SK-N-SH (cell line): ENCODE measurements around the gene SUV39H2. TPM values are rescaled to one million over a fixed set of nuclear protein-coding genes. Genes with fewer than 3 reads are reported as not detected.

Source experiments
- CTCF ChIA-PET: fragments of 300-600, 350-600 bp; formaldehyde crosslinking; extraction: SDS; loops from one replicate; lab custom pipeline; 2021; lab: Yijun Ruan, JAX
- POLR2A ChIA-PET: fragments of 350-600 bp; sonication (Branson Sonifier 250); formaldehyde crosslinking; extraction: SDS; loops from one replicate; lab custom pipeline; 2020; ENCODE audit warnings: antibody characterized with exemption, inconsistent platforms; lab: Yijun Ruan, JAX
- DNase-seq: peaks from one replicate; pipeline ENCODE4 v3.0.0; 2012
- H2AFZ ChIP-seq: fragments of 200-600 bp; sonication (generic); 2 replicates; pipeline ENCODE4 v1.8.1; 2016; ENCODE audit warnings: antibody characterized with exemption, mild to moderate bottlenecking, low read depth
- H3F3A ChIP-seq: fragments of 200-600 bp; sonication (generic); replicated peaks from 2 replicates; pipeline ENCODE3; 2016; ENCODE audit warnings: antibody characterized with exemption, mild to moderate bottlenecking; ENCODE audit not compliant: insufficient read depth
- H3K27ac ChIP-seq, 2 experiments: fragments of 200-500 bp in 1 of 2; fragments of 200-600 bp in 1 of 2; sonication (Bioruptor generic) in 1 of 2; sonication (generic), shearing (Covaris generic) in 1 of 2; 2 replicates each; pipeline versions ENCODE4 v1.5.1 to v1.6.1; 2014 to 2016; ENCODE audit warnings: low read depth in 2 of 2, inconsistent platforms in 1 of 2, low read length in 1 of 2, mild to moderate bottlenecking in 1 of 2, mixed read lengths in 1 of 2
- H3K27me3 ChIP-seq: fragments of 200-600 bp; sonication (generic), shearing (Covaris generic); 2 replicates; pipeline ENCODE4 v1.6.1; 2016; ENCODE audit warnings: mixed run types; ENCODE audit not compliant: insufficient read depth
- H3K36me3 ChIP-seq, 2 experiments: fragments of 200-500 bp in 1 of 2; fragments of 200-600 bp in 1 of 2; sonication (Bioruptor generic) in 1 of 2; sonication (generic) in 1 of 2; replicated peaks in 1 of 2; 2 replicates each; pipeline versions ENCODE3 to v1.5.1; 2014 to 2016; ENCODE audit warnings: low read length in 1 of 2, mild to moderate bottlenecking in 1 of 2; ENCODE audit not compliant: insufficient read depth in 2 of 2, control insufficient read depth in 1 of 2
- H3K4me1 ChIP-seq, 2 experiments: fragments of 200-500 bp in 1 of 2; fragments of 200-600 bp in 1 of 2; sonication (Bioruptor generic) in 1 of 2; sonication (generic), shearing (Covaris generic) in 1 of 2; 2 replicates each; pipeline versions ENCODE4 v1.5.1 to v1.6.1; 2014 to 2016; ENCODE audit warnings: low read depth in 1 of 2, low read length in 1 of 2, mixed run types in 1 of 2; ENCODE audit not compliant: insufficient read depth in 2 of 2, control insufficient read depth in 1 of 2
- H3K4me2 ChIP-seq: fragments of 200-600 bp; sonication (generic), shearing (Covaris generic); 2 replicates; pipeline ENCODE4 v1.6.1; 2017; ENCODE audit warnings: mixed run types
- H3K4me3 ChIP-seq, 2 experiments: fragments of 200-500 bp in 1 of 2; fragments of 200-600 bp in 1 of 2; sonication (Bioruptor generic) in 1 of 2; sonication (generic), shearing (Covaris generic) in 1 of 2; 2 replicates each; pipeline versions ENCODE4 v1.5.1 to v1.8.1; 2014 to 2016; ENCODE audit warnings: low read depth in 2 of 2, inconsistent platforms in 1 of 2, low read length in 1 of 2, mild to moderate bottlenecking in 1 of 2, mixed read lengths in 1 of 2, moderate library complexity in 1 of 2
- H3K79me2 ChIP-seq: fragments of 200-600 bp; sonication (generic); 2 replicates; pipeline ENCODE4 v1.8.1; 2017; ENCODE audit warnings: mild to moderate bottlenecking; ENCODE audit not compliant: insufficient read depth
- H3K9ac ChIP-seq: fragments of 200-600 bp; sonication (generic); 2 replicates; pipeline ENCODE4 v1.6.1; 2017; ENCODE audit warnings: mixed run types
- H3K9me2 ChIP-seq: fragments of 200-600 bp; sonication (generic); 2 replicates; pipeline ENCODE4 v1.6.1; 2017; ENCODE audit warnings: mixed run types
- H3K9me3 ChIP-seq: fragments of 200-600 bp; sonication (generic); 2 replicates; pipeline ENCODE4 v1.6.1; 2017; ENCODE audit warnings: mixed run types, mild to moderate bottlenecking, moderate library complexity
- H4K20me1 ChIP-seq: fragments of 200-600 bp; sonication (generic); 2 replicates; pipeline ENCODE4 v1.6.1; 2017; ENCODE audit warnings: mild to moderate bottlenecking, mixed run types; ENCODE audit not compliant: insufficient read depth
- CHD2 ChIP-seq: fragments of 150-350 bp; IDR thresholded peaks from 2 replicates; pipeline ENCODE4 v1.6.1; 2018; ENCODE audit warnings: low read length; ENCODE audit not compliant: partially characterized antibody
- CTCF ChIP-seq: fragments of 200-600 bp; sonication (generic); IDR thresholded peaks from 2 replicates; pipeline ENCODE4 v1.6.1; 2017; ENCODE audit warnings: antibody characterized with exemption, mild to moderate bottlenecking, moderate library complexity
- EZH2phosphoT487 ChIP-seq: fragments of 200-600 bp; sonication (generic); IDR thresholded peaks from 2 replicates; pipeline ENCODE4 v1.6.1; 2017; ENCODE audit warnings: low read depth, mixed run types, mild to moderate bottlenecking, antibody characterized with exemption, moderate library complexity, borderline replicate concordance
- FOSL2 ChIP-seq: IDR thresholded peaks from 2 replicates; pipeline ENCODE4 v1.4.0; 2012; ENCODE audit warnings: low read depth, mild to moderate bottlenecking, moderate library complexity, borderline replicate concordance
- FOXJ3 ChIP-seq: sonication (generic); formaldehyde crosslinking; IDR thresholded peaks from 2 replicates; pipeline ENCODE4 v1.5.1; 2020; ENCODE audit warnings: mild to moderate bottlenecking, missing genetic modification reagents
- GABPA ChIP-seq: IDR thresholded peaks from 2 replicates; pipeline ENCODE4 v1.4.0; 2012; ENCODE audit warnings: low read depth, mild to moderate bottlenecking
- JUND ChIP-seq: IDR thresholded peaks from 2 replicates; pipeline ENCODE4 v1.4.0; 2012
- NFIC ChIP-seq: IDR thresholded peaks from 2 replicates; pipeline ENCODE4 v1.4.0; 2012; ENCODE audit warnings: borderline replicate concordance
- PBX3 ChIP-seq: IDR thresholded peaks from 2 replicates; pipeline ENCODE4; 2012
- POLR2AphosphoS5 ChIP-seq: IDR thresholded peaks from 2 replicates; pipeline ENCODE4 v1.6.1; 2012; ENCODE audit warnings: low read depth, low read length
- RAD21 ChIP-seq: IDR thresholded peaks from 2 replicates; pipeline ENCODE4 v1.6.1; 2012; ENCODE audit warnings: mild to moderate bottlenecking, low read length
- RCOR1 ChIP-seq: fragments of 150-350 bp; IDR thresholded peaks from 2 replicates; pipeline ENCODE4 v1.6.1; 2017; ENCODE audit warnings: antibody characterized with exemption, low read length
- RXRA ChIP-seq: IDR thresholded peaks from 2 replicates; pipeline ENCODE4 v1.4.0; 2012; ENCODE audit warnings: low read depth, mild to moderate bottlenecking, borderline replicate concordance
- SIN3A ChIP-seq: IDR thresholded peaks from 2 replicates; pipeline ENCODE4 v1.6.1; 2012; ENCODE audit warnings: low read depth, mild to moderate bottlenecking, low read length, moderate library complexity, borderline replicate concordance
- TCF12 ChIP-seq: IDR thresholded peaks from 2 replicates; pipeline ENCODE4 v1.4.0; 2012
- USF1 ChIP-seq: IDR thresholded peaks from 2 replicates; pipeline ENCODE4 v1.4.0; 2012; ENCODE audit warnings: low read depth, borderline replicate concordance
- USF2 ChIP-seq: fragments of 150-350 bp; IDR thresholded peaks from 2 replicates; pipeline ENCODE4 v1.6.1; 2017; ENCODE audit warnings: antibody characterized with exemption, low read length, low read depth, borderline replicate concordance
- ZBTB33 ChIP-seq: IDR thresholded peaks from 2 replicates; pipeline ENCODE4 v1.4.0; 2012; ENCODE audit warnings: low read depth, borderline replicate concordance
- WGBS: methylation state at CpG from one replicate; pipeline ENCODE4 v1.1.6; 2017; ENCODE audit warnings: low lambda C conversion rate; 5-methylcytosine and 5-hydroxymethylcytosine counted together
- polyA plus RNA-seq, 3 experiments: library from polyadenylated mRNA; depleted of rRNA; stranded (reverse); fragments of >200 nt; gene quantifications; 2 replicates each; pipeline ENCODE4 v1.2.3, GENCODE V29; 2012

The SUV39H2 gene
- polyA plus RNA-seq, 1 of the 3 experiments (the other 2 are of a cell fraction), result 4.6 TPM

- ChIA-PET CTCF (no interaction called here), POLR2A (no interaction called here)
- peaks cover 12% of the 10 kb centered on the region; the same call in 1 of the 2 replicates for H3K79me2 ChIP-seq
- no peaks in the 10 kb centered on the region for H3K4me1 ChIP-seq
- no peaks in the 10 kb centered on the region; the same call in 1 of the 2 replicates for H3K9me2 ChIP-seq
- no peak overlapping the region for H3K4me3 ChIP-seq
- H3K9ac ChIP-seq, result no peak overlapping the region
- no peak for DNase-seq
- H3F3A ChIP-seq, result peaks cover 8% of the 10 kb centered on the region
- no peak overlapping the region for H3K27ac ChIP-seq
- no peaks in the 10 kb centered on the region for H4K20me1 ChIP-seq
- peaks cover 72 to 74% of the 10 kb centered on the region in 2 experiments for H3K36me3 ChIP-seq
- TF ChIP-seq RXRA (no peak), JUND (no peak), FOXJ3 (CRISPR knock-in tag) (no peak), NFIC (no peak), PBX3 (no peak), POLR2AphosphoS5 (no peak), EZH2phosphoT487 (no peak), TCF12 (no peak), CTCF (no peak), RCOR1 (no peak), FOSL2 (no peak), GABPA (no peak), CHD2 (no peak), USF2 (no peak), USF1 (no peak), SIN3A (no peak), RAD21 (no peak), ZBTB33 (no peak)
- peaks cover 17% of the 10 kb centered on the region for H3K9me3 ChIP-seq
- no peak overlapping the region for H3K4me2 ChIP-seq
- 98% methylated on average over 3 of the region's 3 CpGs for WGBS
- no peak overlapping the region for H2AFZ ChIP-seq
- H3K27me3 ChIP-seq, result no peaks in the 10 kb centered on the region
Observed at GRCh38 chr10:14917827-14918226, 39.2 kb downstream of the SUV39H2 start.
